Left colon (tissue), 2 donors: ENCODE results near the gene AQP1. TPM values are rescaled to one million over a fixed set of nuclear protein-coding genes. Genes with fewer than 3 reads are reported as not detected.

Experiments used
- ATAC-seq: fragments of 200-7000 bp; cut with Tn5 transposase; one replicate; pipeline ENCODE4 v1.9.1; 2020; ENCODE audit warnings: mild to moderate bottlenecking, moderate library complexity
- DNase-seq, 2 donors: peaks; one replicate each; pipeline ENCODE4 v3.0.0-alpha.2; 2020
- intact Hi-C, 2 donors: fragments of 100-400 bp; cut with DNase I in 1 of 2; cut with micrococcal nuclease in 1 of 2; formaldehyde crosslinking; loops; one replicate each; pipeline versions ENCODE4 v1.11.2 to v1.14.0; 2022; cut with DNase I, micrococcal nuclease
- total RNA-seq, 2 donors: library from RNA; stranded (reverse); fragmentation: NEBNext Ultra II Directional; extraction: Animal tissue kit (Norgen Biotek cat#: 25700); gene quantifications; one replicate each; pipeline ENCODE4 v1.2.1, GENCODE V29; 2021
- donor health status: DM: no; HTN: no; CAD: no.
- donor health status: DM: yes; HTN: yes; CAD: no.

The AQP1 gene
- total RNA-seq, 2 donors from 2014 or later = 27.6 to 45.5 TPM

DNA sequence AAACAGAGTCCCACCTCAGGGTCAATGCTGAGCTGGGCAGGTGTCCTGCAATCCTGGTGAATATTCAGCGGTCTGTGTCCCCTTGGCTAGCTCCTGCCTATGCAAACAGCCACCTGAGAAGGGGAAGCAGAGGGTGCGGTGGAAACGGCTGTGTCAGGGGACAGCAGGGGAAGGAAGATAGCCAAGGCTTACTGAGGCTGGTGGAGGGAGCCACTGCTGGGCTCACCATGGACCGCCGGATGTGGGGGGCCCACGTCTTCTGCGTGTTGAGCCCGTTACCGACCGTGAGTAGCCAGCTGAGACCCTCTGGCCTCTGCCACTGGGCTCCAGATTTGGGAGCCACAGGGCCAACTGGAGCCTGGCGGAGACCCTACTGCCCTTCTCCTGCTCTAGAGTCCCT, 52.2 kb downstream of the AQP1 start, which contains the start of gene GHRHR:
GHRHR (plus strand) TSS at position 112 of the 400 bp plus-strand sequence; CDS start at position 228, 116 bp downstream.
- DNase-seq (no peak), ATAC-seq (no peak)
- intact Hi-C loops = no loop called here

DNA sequence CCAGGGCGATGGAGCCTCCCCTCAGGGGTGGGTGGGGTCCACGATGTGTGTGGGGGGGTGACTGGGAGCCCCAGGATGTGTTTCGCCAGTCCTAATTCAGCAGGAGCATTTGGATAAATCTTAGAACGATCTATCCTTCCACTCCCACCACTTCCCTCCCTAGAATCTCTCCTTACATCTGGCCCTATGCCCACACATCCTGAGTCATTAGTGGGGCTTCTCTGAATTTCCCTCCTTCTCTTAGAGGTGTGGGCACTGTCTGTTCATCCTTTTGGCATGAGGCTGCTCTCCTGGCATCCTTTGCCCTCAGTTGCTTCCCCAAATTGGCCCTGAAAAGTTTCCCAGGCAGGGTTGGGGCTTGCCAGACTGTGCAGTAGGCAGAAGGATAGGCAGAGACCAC, 53.7 kb downstream of the AQP1 start:
- DNase-seq (no peak), ATAC-seq (no peak)
- intact Hi-C loops = no loop called here

GRCh38 chr7:30965883-30966282, 54.2 kb downstream of the AQP1 start:
- ATAC-seq (no peak), DNase-seq (no peak)
- intact Hi-C loops = no loop called here

DNA sequence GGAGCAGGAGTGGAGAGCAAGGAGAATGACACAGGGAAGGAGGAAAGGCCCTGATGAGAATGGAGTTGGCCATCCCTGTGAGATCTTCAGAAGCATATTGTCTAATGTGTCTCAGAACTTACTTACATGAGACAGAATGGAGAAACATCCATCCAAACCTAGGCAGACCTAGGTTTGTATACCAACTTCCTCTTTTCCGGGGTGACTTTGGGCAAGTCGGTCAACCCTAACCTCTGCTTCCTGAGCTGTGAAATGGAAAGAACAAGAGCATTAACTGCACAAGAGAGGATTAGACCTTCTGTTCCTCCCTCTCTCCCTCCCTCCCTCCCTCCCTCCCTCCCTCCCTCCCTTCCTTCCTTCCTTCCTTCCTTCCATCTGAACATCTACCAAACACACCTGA, 56.6 kb downstream of the AQP1 start:
- DNase-seq (no peak), ATAC-seq (no peak)
- intact Hi-C loops = no loop called here

- intact Hi-C loops = no loop called here
- DNase-seq (peak in 1 of 2 donors; percentile 29), ATAC-seq (peak; percentile 88)
Observed at GRCh38 chr7:30968747-30969603, 57.3 kb downstream of the AQP1 start.

DNA sequence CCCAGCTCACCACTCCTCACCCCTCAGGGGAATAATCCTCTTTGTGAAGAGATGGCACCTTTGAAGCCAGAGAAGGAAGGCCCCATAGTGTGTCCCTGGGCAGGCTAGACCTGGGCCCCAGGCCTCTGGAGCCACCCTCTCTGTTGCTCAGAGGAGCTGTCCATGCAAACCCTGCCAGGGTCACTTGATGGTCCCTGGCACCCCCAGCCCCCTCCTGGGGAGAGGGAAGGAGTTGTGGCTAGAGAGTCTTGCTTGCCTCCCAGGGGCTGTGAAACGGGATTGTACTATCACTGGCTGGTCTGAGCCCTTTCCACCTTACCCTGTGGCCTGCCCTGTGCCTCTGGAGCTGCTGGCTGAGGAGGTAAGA, 57.9 kb downstream of the AQP1 start:
- ATAC-seq (peak; percentile 8), DNase-seq (no peak)
- intact Hi-C loops = no loop called here

DNA sequence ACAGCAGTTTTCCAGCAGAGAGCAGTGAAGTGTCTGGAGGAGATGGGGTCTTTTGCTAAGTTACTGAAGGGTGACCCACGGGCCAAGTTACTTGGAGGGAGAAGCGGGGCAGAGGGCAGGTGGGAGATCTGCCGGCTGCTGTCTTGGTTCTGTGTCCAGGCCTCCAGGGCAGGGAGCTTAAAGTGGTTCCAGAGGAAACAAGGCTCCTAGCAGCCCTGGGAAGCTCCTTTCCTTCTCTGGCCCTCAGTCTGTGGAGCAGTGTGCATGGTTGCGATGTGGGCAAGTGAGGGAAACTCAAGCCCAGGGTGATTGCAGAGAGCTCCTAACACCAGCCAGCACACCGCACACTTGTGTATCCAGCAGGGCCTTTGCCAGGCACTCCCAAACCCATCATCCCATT, 58.4 kb downstream of the AQP1 start:
- intact Hi-C loops = no loop called here
- no peak for ATAC-seq
- DNase-seq = no peak

- ATAC-seq (no peak), DNase-seq (no peak)
- intact Hi-C loops = no loop called here
Observed at GRCh38 chr7:30970594-30971094, 59.0 kb downstream of the AQP1 start.

GRCh38 chr7:30971440-30971839, 59.8 kb downstream of the AQP1 start:
- intact Hi-C loops = no loop called here
- ATAC-seq (no peak), DNase-seq (no peak)

- DNase-seq (no peak), ATAC-seq (no peak)
- intact Hi-C loops = no loop called here
Observed at GRCh38 chr7:30971840-30972563, 60.3 kb downstream of the AQP1 start.

DNA sequence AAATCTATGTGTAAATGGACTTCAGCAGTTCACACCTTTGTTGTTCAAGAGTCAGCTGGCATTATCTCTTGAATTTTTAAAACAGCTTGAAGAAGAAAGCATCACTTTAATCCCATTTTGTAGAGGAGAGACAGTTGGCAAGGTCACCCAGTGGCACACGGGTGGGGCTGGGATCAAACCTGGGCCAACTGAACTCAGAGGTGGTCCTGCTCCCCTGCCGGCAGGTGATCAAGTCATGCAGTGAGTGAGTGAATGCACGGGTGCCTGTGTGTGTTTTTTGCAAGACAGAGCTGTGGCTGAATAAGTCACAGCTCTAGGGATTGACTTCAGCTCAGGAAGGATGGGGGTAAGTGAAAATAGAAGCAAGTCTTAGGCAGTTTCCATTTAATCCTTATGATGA, 61.6 kb downstream of the AQP1 start:
- DNase-seq (no peak), ATAC-seq (no peak)
- intact Hi-C loops = no loop called here

DNA sequence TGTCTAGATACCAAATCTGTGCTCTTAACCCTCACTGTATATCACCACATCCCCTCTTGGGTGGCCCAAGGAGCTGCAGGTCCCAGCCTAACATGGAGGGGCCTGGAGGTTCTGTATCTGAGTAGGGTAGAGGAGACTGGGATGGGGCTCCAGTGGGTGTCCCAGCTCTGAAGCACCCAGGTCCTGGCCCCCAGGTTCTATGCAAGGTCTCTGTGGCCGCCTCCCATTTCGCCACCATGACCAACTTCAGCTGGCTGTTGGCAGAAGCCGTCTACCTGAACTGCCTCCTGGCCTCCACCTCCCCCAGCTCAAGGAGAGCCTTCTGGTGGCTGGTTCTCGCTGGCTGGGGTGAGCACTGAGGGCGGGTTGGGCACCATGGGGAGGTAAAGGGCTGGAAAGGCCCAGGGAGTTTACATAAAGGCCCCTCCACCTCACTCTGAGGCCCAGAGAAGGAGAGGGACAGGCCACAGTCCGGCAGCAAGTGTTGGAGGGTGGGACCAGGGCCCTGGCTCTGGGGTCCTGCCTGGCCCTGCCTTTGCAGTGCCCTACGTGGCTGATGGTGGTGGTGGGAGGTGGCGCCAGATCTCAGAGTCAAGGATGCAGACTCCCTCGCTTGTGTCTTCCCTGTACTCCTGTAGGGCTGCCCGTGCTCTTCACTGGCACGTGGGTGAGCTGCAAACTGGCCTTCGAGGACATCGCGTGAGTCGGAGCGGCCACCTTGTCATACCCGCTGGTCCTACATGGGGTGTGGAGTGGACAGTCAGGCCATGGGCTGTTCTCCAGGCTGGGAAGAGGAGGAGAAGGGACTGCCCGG, 62.3 kb downstream of the AQP1 start:
- DNase-seq = no peak
- intact Hi-C loops = no loop called here

DNA sequence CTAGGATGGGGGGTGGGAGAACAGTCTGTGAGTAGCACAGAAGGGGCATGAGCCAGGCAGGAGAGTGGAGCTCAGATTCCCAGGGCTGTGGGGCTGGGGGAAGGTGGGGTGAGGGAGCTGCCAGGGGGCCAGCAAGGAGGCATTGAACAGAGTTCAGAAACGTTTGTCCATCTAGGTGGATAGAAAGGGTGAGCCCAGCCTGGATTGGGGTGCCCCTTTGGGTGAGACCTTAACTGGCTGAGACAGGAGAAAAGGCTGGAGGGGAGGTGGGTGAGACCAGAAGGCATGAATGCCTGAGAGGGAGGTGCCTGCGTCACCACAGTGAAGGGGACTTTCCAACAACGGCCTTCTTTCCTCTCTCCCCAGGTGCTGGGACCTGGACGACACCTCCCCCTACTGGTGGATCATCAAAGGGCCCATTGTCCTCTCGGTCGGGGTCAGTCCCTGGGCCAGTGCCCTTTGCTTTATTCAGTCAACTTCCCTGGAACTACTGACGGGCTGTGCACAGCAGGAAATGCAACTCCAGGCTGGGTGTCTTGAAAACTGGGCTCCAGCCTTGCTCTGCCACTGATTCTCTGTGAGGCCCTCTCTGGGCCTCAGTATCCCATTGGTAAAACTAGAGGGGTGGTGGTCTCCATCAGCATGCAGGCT, 63.1 kb downstream of the AQP1 start:
- DNase-seq (peak; percentile 74 to 76), ATAC-seq (peak; percentile 92)
- intact Hi-C loops = loop anchor here in 1 of 2 donors (5.0 kb wide), 1 partner anchor 172 kb away; no protein-coding TSS in a partner anchor

More for the DNA sequence above, 62.3 kb downstream of the AQP1 start:
- no peak for ATAC-seq

Other genes with a start within 250 kb of the AQP1 start
- gene CRHR2, start 229.4 kb upstream of the AQP1 start, total RNA-seq = under 1 TPM in 1 of 2 donors, not detected in 1; 0.09 TPM
- gene INMT, start 159.7 kb upstream of the AQP1 start, total RNA-seq = 1 to 10 TPM; 3.5 to 6.4 TPM
- 1 to 10 TPM; 3.2 to 3.8 TPM for gene MINDY4, start 140.4 kb upstream of the AQP1 start, total RNA-seq
- gene GHRHR, start 52.1 kb downstream of the AQP1 start, total RNA-seq = not detected
- gene ADCYAP1R1, start 140.5 kb downstream of the AQP1 start, total RNA-seq = 1 to 10 TPM in 1 of 2 donors, under 1 TPM in 1; 0.31 to 1.5 TPM